NCI-H1105 (cell line): Measurements from ENCODE around the gene NELFB.
A peak's percentile ranks its signal among the peaks of the same experiment; 100 is the strongest.

Source experiments
- DNase-seq: peaks from one replicate; lab custom pipeline; 2025; lab: John Stamatoyannopoulos, UW

Gene NELFB

GRCh38 chr9:137223078-137223970, 31.8 kb upstream of the NELFB start:
- peak; percentile 92 for DNase-seq

GRCh38 chr9:137224830-137225694, 30.1 kb upstream of the NELFB start, which contains the start of gene CYSRT1:
Gene CYSRT1, plus strand, starts transcription at chr9:137225174. Its CDS starts 448 bp downstream, at chr9:137225622.
- DNase-seq, result no peak

- DNase-seq, result no peak
Measured at GRCh38 chr9:137225699-137226331, 29.3 kb upstream of the NELFB start.

- no peak for DNase-seq
Measured at GRCh38 chr9:137226338-137227053, 28.6 kb upstream of the NELFB start.

- peak; percentile 47 for DNase-seq
Measured at GRCh38 chr9:137227054-137227852, 27.9 kb upstream of the NELFB start, which contains the start of gene RNF224. Gene RNF224, plus strand, starts transcription at chr9:137227502. Its CDS starts 834 bp downstream, at chr9:137228336.

- no peak for DNase-seq
Measured at GRCh38 chr9:137227853-137228505, 27.1 kb upstream of the NELFB start.

GRCh38 chr9:137228506-137228967, 26.6 kb upstream of the NELFB start:
- DNase-seq, result no peak

GRCh38 chr9:137228968-137229896, 25.9 kb upstream of the NELFB start:
- no peak for DNase-seq

GRCh38 chr9:137229903-137230704, 25.0 kb upstream of the NELFB start:
- no peak for DNase-seq

GRCh38 chr9:137230705-137231371, 24.3 kb upstream of the NELFB start, which contains the start of gene SLC34A3:
Gene SLC34A3, plus strand, starts transcription at chr9:137230901. Its CDS starts 802 bp downstream, at chr9:137231703.
- no peak for DNase-seq

GRCh38 chr9:137231372-137232039, 23.6 kb upstream of the NELFB start:
- no peak for DNase-seq

- no peak for DNase-seq
Measured at GRCh38 chr9:137232101-137232500, 23.0 kb upstream of the NELFB start.

- DNase-seq, result no peak
Measured at GRCh38 chr9:137232510-137232909, 22.6 kb upstream of the NELFB start.

- no peak for DNase-seq
Measured at GRCh38 chr9:137233143-137233980, 21.8 kb upstream of the NELFB start.

GRCh38 chr9:137234055-137234697, 21.0 kb upstream of the NELFB start:
- DNase-seq, result no peak
